IMR-90 (cell line): ENCODE data around the gene TMEM86B. TPM values are rescaled to one million over a fixed set of nuclear protein-coding genes. Genes with fewer than 3 reads are reported as not detected.

Source experiments
- ATAC-seq: fragments of 200-7000 bp; cut with Tn5 transposase; 2 replicates; pipeline ENCODE4 v1.9.1; 2020; ENCODE audit warnings: low read depth, mild to moderate bottlenecking, moderate library complexity
- BruUV-seq: library from RNA; stranded (reverse); fragments of 400-500 nt; replicated peaks from 2 replicates; lab custom pipeline; 2021; lab: Mats Ljungman, UMichigan
- CTCF ChIA-PET: fragments of 300-600 bp; formaldehyde crosslinking; extraction: SDS; loops from one replicate; lab custom pipeline; 2021; ENCODE audit warnings: antibody characterized with exemption; lab: Yijun Ruan, JAX
- POLR2A ChIA-PET: fragments of 300-600 bp; sonication (Branson Sonifier 250); formaldehyde crosslinking; loops from one replicate; lab custom pipeline; 2022; ENCODE audit warnings: antibody characterized with exemption; ENCODE audit not compliant: unreplicated experiment; lab: Charles Lee
- DNase-seq: peaks from one replicate; pipeline ENCODE4 v3.0.0; 2013
- H2AFZ ChIP-seq: replicated peaks from 2 replicates; pipeline ENCODE3; 2013; ENCODE audit warnings: low read length, mild to moderate bottlenecking; ENCODE audit not compliant: poor library complexity
- H2AK5ac ChIP-seq: 2 replicates; pipeline ENCODE4 v1.6.1; 2013; ENCODE audit warnings: low read depth, low read length, inconsistent platforms
- H2AK9ac ChIP-seq: replicated peaks from 2 replicates; pipeline ENCODE3; 2013; ENCODE audit warnings: mild to moderate bottlenecking, low read depth, low read length, moderate library complexity; ENCODE audit not compliant: poor library complexity
- H2BK120ac ChIP-seq: 2 replicates; pipeline ENCODE4 v1.6.1; 2013; ENCODE audit warnings: low read depth, low read length, inconsistent platforms
- H2BK15ac ChIP-seq: 3 replicates; pipeline ENCODE4 v1.6.1; 2013; ENCODE audit warnings: low read depth, low read length, inconsistent platforms
- H2BK20ac ChIP-seq: 2 replicates; pipeline ENCODE4 v1.6.1; 2013; ENCODE audit warnings: low read depth, mild to moderate bottlenecking, inconsistent platforms, low read length, moderate library complexity
- H2BK5ac ChIP-seq: 2 replicates; pipeline ENCODE4 v1.6.1; 2013; ENCODE audit warnings: mild to moderate bottlenecking, low read depth, low read length, inconsistent platforms; ENCODE audit not compliant: poor library complexity, severe bottlenecking
- H3K14ac ChIP-seq: replicated peaks from 2 replicates; pipeline ENCODE4 v1.6.1; 2013; ENCODE audit warnings: low read depth, low read length, inconsistent platforms
- H3K18ac ChIP-seq: 2 replicates; pipeline ENCODE4 v1.6.1; 2013; ENCODE audit warnings: low read depth, low read length, control low read depth
- H3K23ac ChIP-seq: 2 replicates; pipeline ENCODE4 v1.6.1; 2013; ENCODE audit warnings: low read depth, low read length, inconsistent platforms
- H3K27ac ChIP-seq: 2 replicates; pipeline ENCODE4 v1.5.1; 2013; ENCODE audit warnings: mild to moderate bottlenecking, control low read depth, low read length; ENCODE audit not compliant: insufficient read depth
- H3K27me3 ChIP-seq: 2 replicates; pipeline ENCODE4 v1.6.1; 2013; ENCODE audit warnings: low read length; ENCODE audit not compliant: control insufficient read depth, insufficient read depth
- H3K36me3 ChIP-seq: 2 replicates; pipeline ENCODE4 v1.6.1; 2013; ENCODE audit warnings: low read length, mixed read lengths; ENCODE audit not compliant: control insufficient read depth, insufficient read depth
- H3K4ac ChIP-seq: 2 replicates; pipeline ENCODE4 v1.6.1; 2013; ENCODE audit warnings: low read depth, low read length, inconsistent platforms
- H3K4me1 ChIP-seq: 2 replicates; pipeline ENCODE4 v1.6.1; 2013; ENCODE audit warnings: low read length, mixed read lengths; ENCODE audit not compliant: control insufficient read depth, insufficient read depth
- H3K4me2 ChIP-seq: 2 replicates; pipeline ENCODE4 v1.6.1; 2013; ENCODE audit warnings: low read depth, mild to moderate bottlenecking, control low read depth, low read length, moderate library complexity
- H3K4me3 ChIP-seq: 2 replicates; pipeline ENCODE4 v1.5.1; 2013; ENCODE audit warnings: low read depth, mild to moderate bottlenecking, control low read depth, low read length, moderate library complexity; ENCODE audit not compliant: insufficient read depth
- H3K56ac ChIP-seq: 2 replicates; pipeline ENCODE4 v1.6.1; 2013; ENCODE audit warnings: low read length, inconsistent platforms; ENCODE audit not compliant: insufficient read depth; ENCODE audit errors: extremely low read depth
- H3K79me1 ChIP-seq, 2 experiments: 2 replicates each; pipeline ENCODE4 v1.6.1; 2013; ENCODE audit warnings: low read length in 2 of 2, inconsistent platforms in 1 of 2, low read depth in 1 of 2
- H3K9ac ChIP-seq: 2 replicates; pipeline ENCODE4 v1.6.1; 2013; ENCODE audit warnings: low read depth, low read length, control low read depth
- H3K9me1 ChIP-seq: 2 replicates; pipeline ENCODE4 v1.6.1; 2013; ENCODE audit warnings: low read length, inconsistent platforms; ENCODE audit not compliant: insufficient read depth
- H3K9me3 ChIP-seq: 2 replicates; pipeline ENCODE4 v1.6.1; 2013; ENCODE audit warnings: low read length; ENCODE audit not compliant: control insufficient read depth, insufficient read depth
- H4K20me1 ChIP-seq: 2 replicates; pipeline ENCODE4 v1.6.1; 2013; ENCODE audit warnings: low read length, inconsistent platforms; ENCODE audit not compliant: insufficient read depth
- H4K5ac ChIP-seq: 2 replicates; pipeline ENCODE4 v1.6.1; 2013; ENCODE audit warnings: mild to moderate bottlenecking, low read depth, low read length, control low read depth
- H4K8ac ChIP-seq, 2 experiments: 2 replicates each; pipeline ENCODE4 v1.6.1; 2013; ENCODE audit warnings: low read depth in 2 of 2, low read length in 2 of 2, control low read depth in 1 of 2, inconsistent platforms in 1 of 2
- H4K91ac ChIP-seq: 2 replicates; pipeline ENCODE4 v1.6.1; 2013; ENCODE audit warnings: low read depth, low read length, inconsistent platforms; ENCODE audit not compliant: insufficient read depth
- MXI1 ChIP-seq: IDR thresholded peaks from 2 replicates; pipeline ENCODE4 v1.6.1; 2012; ENCODE audit warnings: low read depth, mild to moderate bottlenecking, low read length, moderate library complexity, borderline replicate concordance
- RAD21 ChIP-seq: IDR thresholded peaks from 2 replicates; pipeline ENCODE4 v1.6.1; 2012; ENCODE audit warnings: low read length, improper control_type of control experiment
- WGBS, 2 experiments: methylation state at CpG; one replicate each; pipeline versions ENCODE4 v1.1.5 to v1.1.7; 2013; ENCODE audit warnings: missing lambda C conversion rate in 2 of 2; ENCODE audit not compliant: insufficient read length in 1 of 2; ENCODE audit errors: extremely low coverage in 2 of 2; 5-methylcytosine and 5-hydroxymethylcytosine counted together
- dilution Hi-C: fragments of 300-500 bp; cut with HindIII; formaldehyde crosslinking; loops from one replicate; pipeline ENCODE4 v1.14.3; 2018; ENCODE audit warnings: low sequenced_read_pairs; ENCODE audit not compliant: unreplicated experiment
- in situ Hi-C: fragments of 300-500 bp; cut with MboI; formaldehyde crosslinking; loops from 3 replicates; pipeline ENCODE4 v1.14.3; 2019; ENCODE audit warnings: low sequenced_read_pairs, inconsistent platforms, mixed read lengths
- intact Hi-C: fragments of 100-400 bp; cut with micrococcal nuclease; formaldehyde crosslinking; loops from 2 replicates; pipeline ENCODE4 v1.10.0; 2022
- polyA plus RNA-seq, 3 experiments: library from polyadenylated mRNA; depleted of rRNA; stranded (reverse); fragments of >200 nt; gene quantifications; 2 replicates each; pipeline ENCODE4 v1.2.3, GENCODE V29; 2012; ENCODE audit warnings: low replicate concordance in 1 of 3
- total RNA-seq: library from RNA; depleted of rRNA; stranded (reverse); fragments of >200 nt; gene quantifications from 2 replicates; pipeline ENCODE4 v1.2.3, GENCODE V29; 2012

TMEM86B gene
- total and polyA plus RNA-seq, 2 of the 4 experiments (the other 2 are of a cell fraction): 0.18 to 2.4 TPM

DNA sequence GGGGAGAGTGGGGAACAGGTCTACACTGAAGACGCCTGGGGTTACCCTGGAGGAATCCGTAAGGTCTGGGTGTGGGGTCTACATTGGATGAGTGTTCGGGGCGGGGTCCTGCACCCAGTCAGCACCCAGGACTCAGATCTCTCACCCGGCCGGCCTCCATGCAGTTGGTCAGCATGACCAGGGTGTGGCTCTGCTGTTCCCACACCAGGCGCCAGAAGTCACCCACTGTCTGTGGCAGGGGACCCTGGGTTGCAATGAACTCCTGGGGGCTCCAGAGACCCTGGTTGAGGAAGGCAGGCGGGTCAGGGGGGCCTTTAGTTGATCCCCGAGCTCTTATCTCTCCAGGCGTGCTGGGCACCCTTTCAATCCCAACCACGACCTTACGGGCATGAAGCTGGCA lies 42.5 kb downstream of the TMEM86B start:
- H2BK15ac ChIP-seq: no peak overlapping the region
- H2BK20ac ChIP-seq: no peak overlapping the region
- no peak overlapping the region for H3K27ac ChIP-seq
- TF ChIP-seq RAD21 (no peak), MXI1 (no peak)
- H4K5ac ChIP-seq: no peak overlapping the region
- no peak overlapping the region for H3K56ac ChIP-seq
- H2AK9ac ChIP-seq: no peak overlapping the region
- H3K14ac ChIP-seq: no peak overlapping the region
- BruUV-seq: no TSS peak
- H3K9ac ChIP-seq: no peak overlapping the region
- H3K4me2 ChIP-seq: no peak overlapping the region
- no peak overlapping the region for H2AK5ac ChIP-seq
- POLR2A ChIA-PET: no interaction called here
- H4K8ac ChIP-seq: no peak overlapping the region
- intact Hi-C loops: no loop called here
- CTCF ChIA-PET: no interaction called here
- H3K4ac ChIP-seq: no peak overlapping the region
- H2BK5ac ChIP-seq: no peak overlapping the region
- no peaks in the 10 kb centered on the region for H3K36me3 ChIP-seq
- no peaks in the 10 kb centered on the region for H3K4me1 ChIP-seq
- dilution Hi-C loops: no loop called here
- H3K23ac ChIP-seq: no peak overlapping the region
- DNase-seq (no peak), ATAC-seq (no peak)
- 61% methylated on average over 9 of the region's 12 CpGs; no CpG with 5 or more reads in 1 of the 2 experiments for WGBS, 2 experiments
- H4K20me1 ChIP-seq: no peaks in the 10 kb centered on the region
- peaks cover 24% of the 10 kb centered on the region for H3K27me3 ChIP-seq
- no peak overlapping the region for H3K18ac ChIP-seq
- H2AFZ ChIP-seq: no peak overlapping the region
- in situ Hi-C loops: no loop called here
- no peak overlapping the region for H4K91ac ChIP-seq
- no peak overlapping the region for H3K4me3 ChIP-seq
- H3K9me3 ChIP-seq: no peaks in the 10 kb centered on the region
- H3K79me1 ChIP-seq: no peaks in the 10 kb centered on the region
- H2BK120ac ChIP-seq: no peak overlapping the region
- H3K9me1 ChIP-seq: peaks cover 3% of the 10 kb centered on the region; the same call in 1 of the 2 replicates
